Heart left ventricle (tissue), 16 donors: ENCODE measurements around the gene AXIN1. TPM values are rescaled to one million over a fixed set of nuclear protein-coding genes. Genes with fewer than 3 reads are reported as not detected.

Experiments
- ATAC-seq, 4 donors: fragments of 200-7000 bp; cut with Tn5 transposase; one replicate each; pipeline ENCODE4 v1.9.1; 2020 to 2022; ENCODE audit warnings: moderate library complexity in 4 of 4, mild to moderate bottlenecking in 3 of 4, moderate number of reproducible peaks in 1 of 4
- DNase-seq, 5 donors: peaks; one replicate each; pipeline ENCODE4 v3.0.0-alpha.2; 2020
- H3K27ac ChIP-seq, 12 donors: fragments of 200-600 bp; sonication (generic) in 4 of 12; one replicate each; pipeline versions ENCODE4 v1.5.0 to v1.8.0; 2016 to 2022; ENCODE audit warnings: mild to moderate bottlenecking in 2 of 12
- H3K27me3 ChIP-seq, 9 donors: fragments of 200-600 bp; sonication (generic) in 2 of 9; one replicate each; pipeline versions ENCODE4 v1.5.1 to v1.8.0; 2016 to 2022; ENCODE audit warnings: mild to moderate bottlenecking in 3 of 9
- H3K36me3 ChIP-seq, 9 donors: fragments of 200-600 bp; sonication (generic) in 2 of 9; one replicate each; pipeline versions ENCODE4 v1.5.0 to v1.8.0; 2018 to 2022; ENCODE audit warnings: mild to moderate bottlenecking in 2 of 9
- H3K4me1 ChIP-seq, 12 donors: fragments of 200-600 bp; sonication (generic) in 4 of 12; one replicate each; pipeline versions ENCODE4 v1.5.0 to v1.8.0; 2016 to 2022; ENCODE audit warnings: mild to moderate bottlenecking in 3 of 12
- H3K4me3 ChIP-seq, 12 donors: fragments of 200-600 bp; sonication (generic) in 4 of 12; one replicate each; pipeline versions ENCODE4 v1.5.0 to v1.8.0; 2017 to 2022; ENCODE audit warnings: mild to moderate bottlenecking in 9 of 12, moderate library complexity in 4 of 12
- H3K9me3 ChIP-seq, 12 donors: fragments of 200-600 bp; sonication (generic) in 4 of 12; one replicate each; pipeline versions ENCODE4 v1.5.0 to v1.8.0; 2016 to 2022; ENCODE audit warnings: mild to moderate bottlenecking in 1 of 12
- CTCF ChIP-seq, 12 donors: fragments of 200-600 bp; sonication (generic) in 4 of 12; IDR thresholded peaks; one replicate each; pipeline versions ENCODE4 v1.5.0 to v1.8.0; 2018 to 2022; ENCODE audit warnings: antibody characterized with exemption in 12 of 12, mild to moderate bottlenecking in 5 of 12
- POLR2A ChIP-seq, 2 donors: fragments of 450-650 bp; IDR thresholded peaks; one replicate each; pipeline ENCODE4 v1.6.1; 2017; ENCODE audit warnings: antibody characterized with exemption in 2 of 2, mild to moderate bottlenecking in 2 of 2, moderate library complexity in 2 of 2
- WGBS, 4 donors: extraction: QIAGEN DNeasy Blood & Tissue Kit in 2 of 4; methylation state at CpG; one replicate each; pipeline versions ENCODE4 v1.1.5 to v1.1.7; 2013 to 2018; 5-methylcytosine and 5-hydroxymethylcytosine counted together
- intact Hi-C, 10 donors: fragments of 100-400 bp; cut with DNase I; formaldehyde crosslinking; loops; one replicate each; pipeline versions ENCODE4 v1.11.1 to v1.14.2; 2022
- polyA plus RNA-seq, 2 donors: library from polyadenylated mRNA; stranded (reverse); fragments of 200-250 nt; gene quantifications; one replicate each; pipeline ENCODE4 v1.2.3, GENCODE V29; 2013
- total RNA-seq, 9 donors: library from RNA; depleted of rRNA in 2 of 9; stranded (reverse); fragments of >200 nt in 2 of 9; fragmentation: NEBNext Ultra II Directional in 3 of 9; extraction: Animal tissue kit (Norgen Biotek cat#: 25700) in 3 of 9; gene quantifications; one replicate each; pipeline versions ENCODE4 v1.1.0 to v1.2.4, GENCODE V29; 2016 to 2023
- donor health status: ischemic (EF 13 %, LVEDD 7.1; RV severe dilation, severe dysfunction).
- donor health status: healthy with polysubstance abuse.
- donor health status: DM: no; HTN: yes; CAD: no.
- donor health status: DM: no; HTN: no; CAD: no.
- donor health status: ischemic (EF 25% LVEDD 6.9; RV normal size, moderate dysfunction).
- donor health status: ischemic (EF 25% LVEDD 5.7; RV mildly dilated, moderate dysfunction).
- donor health status: healthy.
- donor health status: DM: yes; HTN: yes; CAD: no.
- donor health status: ischemic (EF 35%, LVEDD 5.7; RV mildly dilated, moderate dysfunction).
- donor health status: nonischemic (EF 11% LVEDD 7.7; RV severe dilation, severe dysfunction).
- donor health status: DM: yes; HTN: yes; CAD: no.
- donor health status: PGD.
- donor health status: ischemic (EF 29% LVEDD 5.4; RV normal size, mild dysfunction).
- donor health status: nonischemic (EF 23%, LVEDD 6.1; RV moderate dilation, normal function).

AXIN1 gene
- total and polyA plus RNA-seq, 11 donors = 6.8 to 32.0 (median 11.6) TPM

DNA sequence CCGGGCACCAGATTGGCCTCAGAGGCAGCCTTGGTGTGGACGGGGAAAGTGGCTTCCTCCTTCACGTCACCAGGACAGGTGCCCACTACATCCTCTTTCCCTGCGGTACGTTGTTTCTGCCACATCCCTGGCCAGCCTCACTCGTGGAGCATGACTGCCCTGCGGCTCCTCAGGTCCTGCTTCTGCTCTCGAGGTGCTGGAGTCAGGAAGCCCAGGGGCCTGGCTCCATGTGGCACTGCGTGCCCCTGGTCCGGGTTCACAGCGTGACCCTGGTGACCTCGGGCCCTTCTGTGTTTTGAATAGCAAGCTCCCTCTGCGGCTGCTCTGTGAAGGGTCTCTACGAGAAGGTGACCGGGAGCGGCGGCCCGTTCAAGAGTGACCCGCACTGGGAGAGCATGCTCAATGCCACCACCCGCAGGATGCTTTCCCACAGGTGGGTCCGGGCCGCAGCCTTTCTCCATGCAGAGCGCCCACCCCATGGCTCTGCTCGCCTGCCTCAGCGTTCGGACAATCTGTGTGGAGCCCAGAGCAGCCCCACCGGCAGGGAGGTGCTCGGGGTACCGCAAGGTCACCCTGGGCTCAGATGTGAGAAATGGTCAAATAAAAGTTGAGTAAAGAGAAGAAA is 90.3 kb downstream of the AXIN1 start:
- ATAC-seq (no peak), DNase-seq (peak in 1 of 5 donors; percentile 58)
- Histone ChIP-seq H3K4me3 (no peak overlapping the region), H3K27ac (no peak overlapping the region), H3K9me3 (no peaks in the 10 kb centered on the region), H3K4me1 (no peaks in the 10 kb centered on the region), H3K27me3 (no peaks in the 10 kb centered on the region), H3K36me3 (peaks cover 0 to 74% (median 63%) of the 10 kb centered on the region in 9 donors)
- intact Hi-C loops = no loop called here
- 92 to 95% (median 94%) methylated on average over 22 to 29 of the region's 29 CpGs for WGBS, 4 donors
- TF ChIP-seq CTCF (IDR thresholded peaks at IDR 0.05) (no peak), POLR2A (IDR thresholded peaks at IDR 0.05) (no peak)

DNA sequence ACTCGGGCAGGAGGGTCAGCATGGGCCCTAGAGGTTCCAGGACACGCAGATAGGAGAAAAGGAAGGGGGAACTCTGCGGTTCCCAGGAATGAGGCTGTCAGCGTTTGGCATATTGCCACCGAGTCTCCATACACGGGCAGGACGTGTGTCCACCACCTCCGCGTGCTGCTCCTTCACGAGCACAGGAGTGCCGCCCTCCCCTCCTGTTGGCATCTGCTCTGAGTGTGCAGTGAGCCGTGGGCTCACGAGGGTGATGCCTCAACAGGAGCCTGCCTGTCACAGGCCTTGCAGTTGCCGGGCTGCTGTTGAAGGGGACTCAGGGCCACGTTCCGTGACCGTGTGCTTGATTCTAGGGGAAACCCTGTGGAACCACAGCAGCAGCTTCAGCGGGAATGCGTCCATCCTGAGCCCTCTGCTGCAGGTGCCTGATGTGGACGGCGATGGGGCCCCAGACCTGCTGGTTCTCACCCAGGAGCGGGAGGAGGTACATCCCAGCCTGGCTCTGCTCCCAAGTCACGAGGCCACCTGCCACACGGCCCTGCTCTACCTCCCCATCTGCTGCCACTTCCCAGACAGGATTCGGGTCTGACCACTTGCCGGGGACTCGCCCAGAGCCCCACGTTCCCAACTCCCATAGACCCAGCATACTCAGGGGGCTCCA is 91.4 kb downstream of the AXIN1 start:
- no peaks in the 10 kb centered on the region for H3K4me1 ChIP-seq
- intact Hi-C loops = no loop called here
- H3K4me3 ChIP-seq = no peak overlapping the region
- H3K27ac ChIP-seq = no peak overlapping the region
- no peaks in the 10 kb centered on the region for H3K27me3 ChIP-seq
- 69 to 82% (median 80%) methylated on average over 28 of the region's 28 CpGs for WGBS, 4 donors
- TF ChIP-seq POLR2A (IDR thresholded peaks at IDR 0.05) (no peak), CTCF (IDR thresholded peaks at IDR 0.05) (no peak)
- DNase-seq = no peak
- H3K36me3 ChIP-seq = peaks cover 0 to 85% (median 71%) of the 10 kb centered on the region in 9 donors
- peak in 1 of 4 donors; percentile 5 for ATAC-seq
- no peaks in the 10 kb centered on the region for H3K9me3 ChIP-seq

GRCh38 chr16:260326-260725 is 92.2 kb downstream of the AXIN1 start:
- H3K27ac ChIP-seq = no peak overlapping the region
- H3K9me3 ChIP-seq = no peaks in the 10 kb centered on the region
- no peak for TF ChIP-seq CTCF (IDR thresholded peaks at IDR 0.05)
- no peak for TF ChIP-seq POLR2A (IDR thresholded peaks at IDR 0.05)
- 92 to 95% (median 94%) methylated on average over 17 to 19 of the region's 19 CpGs for WGBS, 4 donors
- no peak for DNase-seq
- no peaks in the 10 kb centered on the region for H3K27me3 ChIP-seq
- intact Hi-C loops = no loop called here
- peaks cover 0 to 92% (median 77%) of the 10 kb centered on the region in 9 donors for H3K36me3 ChIP-seq
- no peak for ATAC-seq
- no peaks in the 10 kb centered on the region for H3K4me1 ChIP-seq
- no peak overlapping the region for H3K4me3 ChIP-seq

GRCh38 chr16:259814-260253 is 92.7 kb downstream of the AXIN1 start:
- ATAC-seq (no peak), DNase-seq (no peak)
- Histone ChIP-seq H3K9me3 (no peaks in the 10 kb centered on the region), H3K27me3 (no peaks in the 10 kb centered on the region), H3K4me1 (no peaks in the 10 kb centered on the region), H3K4me3 (no peak overlapping the region), H3K27ac (no peak overlapping the region), H3K36me3 (peaks cover 0 to 92% (median 78%) of the 10 kb centered on the region in 9 donors)
- intact Hi-C loops = no loop called here
- 87 to 95% (median 95%) methylated on average over 8 to 13 of the region's 13 CpGs for WGBS, 4 donors
- TF ChIP-seq CTCF (IDR thresholded peaks at IDR 0.05) (no peak), POLR2A (IDR thresholded peaks at IDR 0.05) (no peak)
